ENCODE measurements around the gene APLP1.

DNA sequence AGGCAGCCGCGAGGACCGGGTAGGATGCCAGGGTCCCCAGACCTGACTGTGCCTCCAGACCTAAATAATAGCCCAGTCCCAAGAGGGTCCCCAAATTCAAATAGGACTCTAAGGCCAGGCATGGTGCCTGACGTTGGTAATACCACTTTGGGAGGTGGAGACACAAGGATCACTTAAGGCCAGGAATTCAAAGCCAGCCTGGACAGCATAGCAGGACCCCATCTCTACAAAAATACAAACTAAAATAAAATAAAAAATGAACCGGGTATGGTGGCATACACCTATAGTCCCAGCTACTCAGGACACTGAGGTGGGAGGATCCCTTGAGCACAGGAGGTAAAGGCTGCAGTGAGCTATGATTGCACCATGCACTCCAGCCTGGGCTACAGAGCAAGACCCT is 5.4 kb upstream of the APLP1 start:
- no peak for TF ChIP-seq POLR2A (IDR thresholded peaks at IDR 0.05)
- TF ChIP-seq CTCF (IDR thresholded peaks at IDR 0.05), result no peak
- no peak for TF ChIP-seq POLR2AphosphoS5 (IDR thresholded peaks at IDR 0.05)
